A549 treated with RU486 at 1 μM for 4 hours (cell line): ENCODE data around the gene OTX1. TPM values are rescaled to one million over a fixed set of nuclear protein-coding genes. Genes with fewer than 3 reads are reported as not detected.

Experiments
- total RNA-seq: library from RNA; stranded (reverse); fragments of 200-300 nt; extraction: Qiagen RNA extraction; gene quantifications from 5 replicates; pipeline ENCODE4 v1.2.3, GENCODE V29; 2022; ENCODE audit warnings: low read depth

OTX1 gene
- 2.8 to 4.6 TPM (median 3.8 TPM) in 5 replicates for total RNA-seq

GRCh38 chr2:63050334-63051041, at the start of gene OTX1:
Gene OTX1 (plus strand): TSS chr2:63050830. CDS start chr2:63052991, 2,161 bp downstream.

